GM23338 (cell line): ENCODE measurements around the gene NPLOC4. TPM values are rescaled to one million over a fixed set of nuclear protein-coding genes. Genes with fewer than 3 reads are reported as not detected.

Source experiments
- ATAC-seq: fragments of 200-7000 bp; cut with Tn5 transposase; 3 replicates; pipeline ENCODE4 v1.9.1; 2020
- DNase-seq: peaks from one replicate; pipeline ENCODE4 v3.0.0-alpha.2; 2015; ENCODE audit warnings: low spot score
- H2AFZ ChIP-seq: fragments of 200-600 bp; sonication (generic); 2 replicates; pipeline ENCODE4 v1.8.0; 2016; ENCODE audit warnings: antibody characterized with exemption, mild to moderate bottlenecking, moderate library complexity
- H3F3A ChIP-seq: fragments of 200-600 bp; sonication (generic); replicated peaks from 2 replicates; pipeline ENCODE4 v1.8.0; 2017; ENCODE audit warnings: antibody characterized with exemption, mixed run types, low read depth
- H3K27ac ChIP-seq: fragments of 200-600 bp; sonication (generic); 2 replicates; pipeline ENCODE4 v1.6.1; 2016; ENCODE audit warnings: low read depth
- H3K27me3 ChIP-seq: fragments of 200-600 bp; sonication (generic); 2 replicates; pipeline ENCODE4 v1.8.0; 2016; ENCODE audit warnings: mild to moderate bottlenecking, mixed run types, moderate library complexity; ENCODE audit not compliant: insufficient read depth
- H3K36me3 ChIP-seq: fragments of 200-600 bp; sonication (generic); 2 replicates; pipeline ENCODE4 v1.8.0; 2016; ENCODE audit warnings: mild to moderate bottlenecking; ENCODE audit not compliant: insufficient read depth
- H3K4me1 ChIP-seq: fragments of 200-600 bp; sonication (generic); 2 replicates; pipeline ENCODE4 v1.8.0; 2016; ENCODE audit warnings: mild to moderate bottlenecking, moderate library complexity; ENCODE audit not compliant: insufficient read depth
- H3K4me2 ChIP-seq: fragments of 200-600 bp; sonication (generic); 2 replicates; pipeline ENCODE4 v1.7.1; 2017; ENCODE audit warnings: mixed run types
- H3K4me3 ChIP-seq: fragments of 200-600 bp; sonication (generic); 2 replicates; pipeline ENCODE4 v1.6.1; 2016; ENCODE audit warnings: mixed run types
- H3K79me2 ChIP-seq: fragments of 200-600 bp; sonication (generic); replicated peaks from 2 replicates; pipeline ENCODE4 v1.8.0; 2017; ENCODE audit warnings: mild to moderate bottlenecking; ENCODE audit not compliant: insufficient read depth
- H3K9me2 ChIP-seq: fragments of 200-600 bp; sonication (generic); 2 replicates; pipeline ENCODE4 v1.8.0; 2017; ENCODE audit not compliant: insufficient read depth
- H4K20me1 ChIP-seq: fragments of 200-600 bp; sonication (generic); replicated peaks from 2 replicates; pipeline ENCODE4 v1.8.0; 2017; ENCODE audit warnings: mild to moderate bottlenecking; ENCODE audit not compliant: insufficient read depth
- H3K27ac Mint-ChIP-seq: 2 replicates; pipeline ENCODE4 v1.8.0; 2020; ENCODE audit warnings: inconsistent platforms, mild to moderate bottlenecking, moderate library complexity, mixed read lengths
- H3K27me3 Mint-ChIP-seq: 3 replicates; pipeline ENCODE4 v1.8.0; 2022; ENCODE audit warnings: low read depth, mild to moderate bottlenecking, moderate library complexity, mixed read lengths, inconsistent platforms; ENCODE audit not compliant: insufficient read depth, poor library complexity
- H3K36me3 Mint-ChIP-seq: 3 replicates; pipeline ENCODE4 v1.8.0; 2021; ENCODE audit warnings: low read depth, mild to moderate bottlenecking, inconsistent platforms, moderate library complexity, mixed read lengths
- H3K4me1 Mint-ChIP-seq: 3 replicates; pipeline ENCODE4 v1.8.0; 2020; ENCODE audit warnings: mild to moderate bottlenecking, inconsistent platforms, mixed read lengths
- H3K4me3 Mint-ChIP-seq: 3 replicates; pipeline ENCODE4 v1.8.0; 2021; ENCODE audit warnings: moderate library complexity, mild to moderate bottlenecking, inconsistent platforms, mixed read lengths
- H3K9me3 Mint-ChIP-seq: 3 replicates; pipeline ENCODE4 v1.8.0; 2020; ENCODE audit warnings: moderate library complexity, mild to moderate bottlenecking, inconsistent platforms, mixed read lengths
- CREB1 ChIP-seq: fragments of 250-450 bp; sonication (Bioruptor Pico); IDR thresholded peaks from 2 replicates; pipeline ENCODE4 v1.5.0; 2020; ENCODE audit warnings: low read depth, mild to moderate bottlenecking, moderate library complexity
- CTCF ChIP-seq, 2 experiments: fragments of 200-600 bp in 1 of 2; sonication (generic) in 1 of 2; conservative IDR thresholded peaks; 2 replicates each; pipeline versions ENCODE4 v1.5.1 to v1.6.1; 2016 to 2017; ENCODE audit warnings: antibody characterized with exemption in 2 of 2, low read depth in 2 of 2, mild to moderate bottlenecking in 2 of 2, moderate library complexity in 1 of 2
- EZH2 ChIP-seq: fragments of 200-600 bp; sonication (generic); IDR thresholded peaks from one replicate; pipeline ENCODE4 v1.8.0; 2017; ENCODE audit warnings: antibody characterized with exemption, mild to moderate bottlenecking, low read depth; ENCODE audit not compliant: unreplicated experiment
- EZH2phosphoT487 ChIP-seq: fragments of 200-600 bp; sonication (generic); IDR thresholded peaks from one replicate; pipeline ENCODE4 v1.8.1; 2018; ENCODE audit warnings: antibody characterized with exemption; ENCODE audit not compliant: unreplicated experiment
- JUNB ChIP-seq: IDR thresholded peaks from one replicate; pipeline ENCODE4 v1.6.1; 2016; ENCODE audit warnings: antibody characterized with exemption; ENCODE audit not compliant: unreplicated experiment
- NANOG ChIP-seq: IDR thresholded peaks from 2 replicates; pipeline ENCODE4 v1.6.1; 2016; ENCODE audit warnings: antibody characterized with exemption, borderline replicate concordance
- POLR2AphosphoS5 ChIP-seq: IDR thresholded peaks from 2 replicates; pipeline ENCODE4 v1.6.1; 2016; ENCODE audit warnings: antibody characterized with exemption, low read depth
- STAT1 ChIP-seq: IDR thresholded peaks from one replicate; pipeline ENCODE4 v1.6.1; 2016; ENCODE audit warnings: antibody characterized with exemption; ENCODE audit not compliant: unreplicated experiment
- ZNF114 ChIP-seq: fragments of 250-450 bp; sonication (Bioruptor Pico); IDR thresholded peaks from 2 replicates; pipeline ENCODE4 v1.5.0; 2020; ENCODE audit warnings: mild to moderate bottlenecking, moderate library complexity
- ZNF331 ChIP-seq: fragments of 250-450 bp; sonication (Bioruptor Pico); IDR thresholded peaks from 2 replicates; pipeline ENCODE4 v1.5.0; 2020; ENCODE audit warnings: low read depth, mild to moderate bottlenecking, moderate library complexity
- polyA plus RNA-seq: library from polyadenylated mRNA; unstranded; fragments of >200 nt; fragmentation: Nextera tagmentation; extraction: Ambion mirVana; gene quantifications from 2 replicates; pipeline ENCODE4 v1.2.1, GENCODE V29; 2016
- total RNA-seq: library from RNA; depleted of rRNA; stranded (reverse); fragments of >200 nt; shearing (Covaris generic); gene quantifications from 2 replicates; pipeline ENCODE4 v1.2.3, GENCODE V29; 2014
- TF ChIP-seq, protein P1 (sequence below): fragments of 250-450 bp; sonication (Bioruptor Pico); IDR thresholded peaks from 2 replicates; pipeline ENCODE4 v1.5.0; 2020; ENCODE audit warnings: mild to moderate bottlenecking, moderate library complexity
- TF ChIP-seq, protein P2 (sequence below): IDR thresholded peaks from 2 replicates; pipeline ENCODE4 v1.6.1; 2016; ENCODE audit warnings: antibody characterized with exemption
- TF ChIP-seq, protein P3 (sequence below): IDR thresholded peaks from one replicate; pipeline ENCODE4 v1.6.1; 2018; ENCODE audit warnings: antibody characterized with exemption; ENCODE audit not compliant: unreplicated experiment

Gene NPLOC4
- total and polyA plus RNA-seq, 2 experiments from 2014 or later, result 24.1 to 79.1 TPM

DNA sequence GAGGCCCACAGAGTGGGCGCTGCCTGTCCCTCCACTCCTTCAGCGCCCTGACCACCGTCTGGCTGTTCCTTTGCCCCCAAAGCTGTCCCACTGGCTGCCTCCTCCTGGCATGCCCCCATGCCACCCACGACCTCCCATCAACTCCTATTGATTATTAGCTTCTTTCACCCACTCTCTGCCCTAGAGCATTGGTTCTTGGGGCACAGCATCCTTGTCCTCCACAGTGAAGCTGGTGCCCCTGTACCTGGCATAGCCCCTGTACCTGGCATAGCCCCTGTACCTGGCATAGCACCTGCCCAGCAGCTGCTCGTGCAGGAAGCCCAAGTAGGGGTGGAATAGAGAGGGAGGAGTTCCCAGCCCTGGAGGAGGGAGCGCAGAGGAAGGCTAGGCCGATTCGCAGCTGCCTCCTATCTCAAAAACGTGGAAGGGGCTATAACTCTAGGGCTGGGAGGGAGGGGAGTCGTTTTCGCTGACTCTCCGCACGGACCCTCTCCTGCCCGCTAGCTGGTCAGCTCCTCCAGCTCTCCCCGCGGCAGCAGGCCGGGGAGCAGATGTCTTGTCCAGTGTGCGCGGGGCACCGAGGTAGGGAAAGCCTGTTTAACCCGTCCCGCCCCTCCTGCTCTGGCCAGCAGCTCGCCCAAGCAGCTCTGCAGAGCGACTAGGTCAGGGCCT, 118.7 kb downstream of the NPLOC4 start:
- ATAC-seq (peak; percentile 1), DNase-seq (peak; percentile 52)
- Histone ChIP-seq H3F3A (peaks cover 21% of the 10 kb centered on the region), H3K4me2 (peak overlapping the region; percentile 84), H3K79me2 (peaks cover 17% of the 10 kb centered on the region), H3K27ac (no peak overlapping the region), H3K4me3 (peak overlapping the region; percentile 65), H3K9me2 (no peaks in the 10 kb centered on the region), H2AFZ (no peak overlapping the region), H4K20me1 (peaks cover 7% of the 10 kb centered on the region; the same call in 1 of the 2 replicates), H3K36me3 (no peaks in the 10 kb centered on the region), H3K4me1 (peaks cover 22% of the 10 kb centered on the region), H3K27me3 (peaks cover 46% of the 10 kb centered on the region)
- peak overlapping the region; percentile 57 for H3K4me3 Mint-ChIP-seq
- H3K27ac Mint-ChIP-seq, result no peak overlapping the region
- peaks cover 58% of the 10 kb centered on the region for H3K27me3 Mint-ChIP-seq
- H3K36me3 Mint-ChIP-seq, result no peaks in the 10 kb centered on the region; the same call in 2 of the 3 replicates
- H3K4me1 Mint-ChIP-seq, result peaks cover 18% of the 10 kb centered on the region
- H3K9me3 Mint-ChIP-seq, result no peaks in the 10 kb centered on the region; the same call in 1 of the 3 replicates
- TF ChIP-seq CTCF (conservative IDR thresholded peaks at IDR 0.05; ENCODE audit: low read depth in 2 of 2) (no peak), JUNB (no peak), POLR2AphosphoS5 (no peak), EZH2phosphoT487 (no peak), ZNF331 (CRISPR knock-in tag) (no peak), ZNF114 (CRISPR knock-in tag) (no peak), EZH2 (no peak), CREB1 (CRISPR knock-in tag) (no peak), STAT1 (no peak), NANOG (no peak)
- TF ChIP-seq, protein P1, sequence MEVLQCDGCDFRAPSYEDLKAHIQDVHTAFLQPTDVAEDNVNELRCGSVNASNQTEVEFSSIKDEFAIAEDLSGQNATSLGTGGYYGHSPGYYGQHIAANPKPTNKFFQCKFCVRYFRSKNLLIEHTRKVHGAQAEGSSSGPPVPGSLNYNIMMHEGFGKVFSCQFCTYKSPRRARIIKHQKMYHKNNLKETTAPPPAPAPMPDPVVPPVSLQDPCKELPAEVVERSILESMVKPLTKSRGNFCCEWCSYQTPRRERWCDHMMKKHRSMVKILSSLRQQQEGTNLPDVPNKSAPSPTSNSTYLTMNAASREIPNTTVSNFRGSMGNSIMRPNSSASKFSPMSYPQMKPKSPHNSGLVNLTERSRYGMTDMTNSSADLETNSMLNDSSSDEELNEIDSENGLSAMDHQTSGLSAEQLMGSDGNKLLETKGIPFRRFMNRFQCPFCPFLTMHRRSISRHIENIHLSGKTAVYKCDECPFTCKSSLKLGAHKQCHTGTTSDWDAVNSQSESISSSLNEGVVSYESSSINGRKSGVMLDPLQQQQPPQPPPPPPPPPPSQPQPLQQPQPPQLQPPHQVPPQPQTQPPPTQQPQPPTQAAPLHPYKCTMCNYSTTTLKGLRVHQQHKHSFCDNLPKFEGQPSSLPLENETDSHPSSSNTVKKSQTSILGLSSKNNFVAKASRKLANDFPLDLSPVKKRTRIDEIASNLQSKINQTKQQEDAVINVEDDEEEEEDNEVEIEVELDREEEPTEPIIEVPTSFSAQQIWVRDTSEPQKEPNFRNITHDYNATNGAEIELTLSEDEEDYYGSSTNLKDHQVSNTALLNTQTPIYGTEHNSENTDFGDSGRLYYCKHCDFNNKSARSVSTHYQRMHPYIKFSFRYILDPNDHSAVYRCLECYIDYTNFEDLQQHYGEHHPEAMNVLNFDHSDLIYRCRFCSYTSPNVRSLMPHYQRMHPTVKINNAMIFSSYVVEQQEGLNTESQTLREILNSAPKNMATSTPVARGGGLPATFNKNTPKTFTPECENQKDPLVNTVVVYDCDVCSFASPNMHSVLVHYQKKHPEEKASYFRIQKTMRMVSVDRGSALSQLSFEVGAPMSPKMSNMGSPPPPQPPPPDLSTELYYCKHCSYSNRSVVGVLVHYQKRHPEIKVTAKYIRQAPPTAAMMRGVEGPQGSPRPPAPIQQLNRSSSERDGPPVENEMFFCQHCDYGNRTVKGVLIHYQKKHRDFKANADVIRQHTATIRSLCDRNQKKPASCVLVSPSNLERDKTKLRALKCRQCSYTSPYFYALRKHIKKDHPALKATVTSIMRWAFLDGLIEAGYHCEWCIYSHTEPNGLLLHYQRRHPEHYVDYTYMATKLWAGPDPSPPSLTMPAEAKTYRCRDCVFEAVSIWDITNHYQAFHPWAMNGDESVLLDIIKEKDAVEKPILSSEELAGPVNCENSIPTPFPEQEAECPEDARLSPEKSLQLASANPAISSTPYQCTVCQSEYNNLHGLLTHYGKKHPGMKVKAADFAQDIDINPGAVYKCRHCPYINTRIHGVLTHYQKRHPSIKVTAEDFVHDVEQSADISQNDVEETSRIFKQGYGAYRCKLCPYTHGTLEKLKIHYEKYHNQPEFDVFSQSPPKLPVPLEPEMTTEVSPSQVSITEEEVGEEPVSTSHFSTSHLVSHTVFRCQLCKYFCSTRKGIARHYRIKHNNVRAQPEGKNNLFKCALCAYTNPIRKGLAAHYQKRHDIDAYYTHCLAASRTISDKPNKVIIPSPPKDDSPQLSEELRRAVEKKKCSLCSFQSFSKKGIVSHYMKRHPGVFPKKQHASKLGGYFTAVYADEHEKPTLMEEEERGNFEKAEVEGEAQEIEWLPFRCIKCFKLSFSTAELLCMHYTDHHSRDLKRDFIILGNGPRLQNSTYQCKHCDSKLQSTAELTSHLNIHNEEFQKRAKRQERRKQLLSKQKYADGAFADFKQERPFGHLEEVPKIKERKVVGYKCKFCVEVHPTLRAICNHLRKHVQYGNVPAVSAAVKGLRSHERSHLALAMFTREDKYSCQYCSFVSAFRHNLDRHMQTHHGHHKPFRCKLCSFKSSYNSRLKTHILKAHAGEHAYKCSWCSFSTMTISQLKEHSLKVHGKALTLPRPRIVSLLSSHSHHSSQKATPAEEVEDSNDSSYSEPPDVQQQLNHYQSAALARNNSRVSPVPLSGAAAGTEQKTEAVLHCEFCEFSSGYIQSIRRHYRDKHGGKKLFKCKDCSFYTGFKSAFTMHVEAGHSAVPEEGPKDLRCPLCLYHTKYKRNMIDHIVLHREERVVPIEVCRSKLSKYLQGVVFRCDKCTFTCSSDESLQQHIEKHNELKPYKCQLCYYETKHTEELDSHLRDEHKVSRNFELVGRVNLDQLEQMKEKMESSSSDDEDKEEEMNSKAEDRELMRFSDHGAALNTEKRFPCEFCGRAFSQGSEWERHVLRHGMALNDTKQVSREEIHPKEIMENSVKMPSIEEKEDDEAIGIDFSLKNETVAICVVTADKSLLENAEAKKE (CRISPR knock-in tag), result no peak
- TF ChIP-seq, protein P2, sequence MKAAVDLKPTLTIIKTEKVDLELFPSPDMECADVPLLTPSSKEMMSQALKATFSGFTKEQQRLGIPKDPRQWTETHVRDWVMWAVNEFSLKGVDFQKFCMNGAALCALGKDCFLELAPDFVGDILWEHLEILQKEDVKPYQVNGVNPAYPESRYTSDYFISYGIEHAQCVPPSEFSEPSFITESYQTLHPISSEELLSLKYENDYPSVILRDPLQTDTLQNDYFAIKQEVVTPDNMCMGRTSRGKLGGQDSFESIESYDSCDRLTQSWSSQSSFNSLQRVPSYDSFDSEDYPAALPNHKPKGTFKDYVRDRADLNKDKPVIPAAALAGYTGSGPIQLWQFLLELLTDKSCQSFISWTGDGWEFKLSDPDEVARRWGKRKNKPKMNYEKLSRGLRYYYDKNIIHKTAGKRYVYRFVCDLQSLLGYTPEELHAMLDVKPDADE, result no peak
- TF ChIP-seq, protein P3, sequence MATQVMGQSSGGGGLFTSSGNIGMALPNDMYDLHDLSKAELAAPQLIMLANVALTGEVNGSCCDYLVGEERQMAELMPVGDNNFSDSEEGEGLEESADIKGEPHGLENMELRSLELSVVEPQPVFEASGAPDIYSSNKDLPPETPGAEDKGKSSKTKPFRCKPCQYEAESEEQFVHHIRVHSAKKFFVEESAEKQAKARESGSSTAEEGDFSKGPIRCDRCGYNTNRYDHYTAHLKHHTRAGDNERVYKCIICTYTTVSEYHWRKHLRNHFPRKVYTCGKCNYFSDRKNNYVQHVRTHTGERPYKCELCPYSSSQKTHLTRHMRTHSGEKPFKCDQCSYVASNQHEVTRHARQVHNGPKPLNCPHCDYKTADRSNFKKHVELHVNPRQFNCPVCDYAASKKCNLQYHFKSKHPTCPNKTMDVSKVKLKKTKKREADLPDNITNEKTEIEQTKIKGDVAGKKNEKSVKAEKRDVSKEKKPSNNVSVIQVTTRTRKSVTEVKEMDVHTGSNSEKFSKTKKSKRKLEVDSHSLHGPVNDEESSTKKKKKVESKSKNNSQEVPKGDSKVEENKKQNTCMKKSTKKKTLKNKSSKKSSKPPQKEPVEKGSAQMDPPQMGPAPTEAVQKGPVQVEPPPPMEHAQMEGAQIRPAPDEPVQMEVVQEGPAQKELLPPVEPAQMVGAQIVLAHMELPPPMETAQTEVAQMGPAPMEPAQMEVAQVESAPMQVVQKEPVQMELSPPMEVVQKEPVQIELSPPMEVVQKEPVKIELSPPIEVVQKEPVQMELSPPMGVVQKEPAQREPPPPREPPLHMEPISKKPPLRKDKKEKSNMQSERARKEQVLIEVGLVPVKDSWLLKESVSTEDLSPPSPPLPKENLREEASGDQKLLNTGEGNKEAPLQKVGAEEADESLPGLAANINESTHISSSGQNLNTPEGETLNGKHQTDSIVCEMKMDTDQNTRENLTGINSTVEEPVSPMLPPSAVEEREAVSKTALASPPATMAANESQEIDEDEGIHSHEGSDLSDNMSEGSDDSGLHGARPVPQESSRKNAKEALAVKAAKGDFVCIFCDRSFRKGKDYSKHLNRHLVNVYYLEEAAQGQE, result no peak
